Left colon (tissue), 2 donors: ENCODE data around the gene CCDC126. TPM values are rescaled to one million over a fixed set of nuclear protein-coding genes. Genes with fewer than 3 reads are reported as not detected.

Experiments
- ATAC-seq: fragments of 200-7000 bp; cut with Tn5 transposase; one replicate; pipeline ENCODE4 v1.9.1; 2020; ENCODE audit warnings: mild to moderate bottlenecking, moderate library complexity
- DNase-seq, 2 donors: peaks; one replicate each; pipeline ENCODE4 v3.0.0-alpha.2; 2020
- intact Hi-C, 2 donors: fragments of 100-400 bp; cut with DNase I in 1 of 2; cut with micrococcal nuclease in 1 of 2; formaldehyde crosslinking; loops; one replicate each; pipeline versions ENCODE4 v1.11.2 to v1.14.0; 2022; cut with DNase I, micrococcal nuclease
- total RNA-seq, 2 donors: library from RNA; stranded (reverse); fragmentation: NEBNext Ultra II Directional; extraction: Animal tissue kit (Norgen Biotek cat#: 25700); gene quantifications; one replicate each; pipeline ENCODE4 v1.2.1, GENCODE V29; 2021
- donor health status: DM: no; HTN: no; CAD: no.
- donor health status: DM: yes; HTN: yes; CAD: no.

The CCDC126 gene
- total RNA-seq, 2 donors from 2014 or later, result 7.8 to 12.2 TPM

GRCh38 chr7:23685731-23686130 is 88.5 kb downstream of the CCDC126 start:
- no peak for DNase-seq
- intact Hi-C loops, result no loop called here
- peak; percentile 76 for ATAC-seq

- intact Hi-C loops, result no loop called here
- no peak for ATAC-seq
- DNase-seq, result no peak
Observed at GRCh38 chr7:23687011-23687410, 89.8 kb downstream of the CCDC126 start.

GRCh38 chr7:23689165-23689564 is 92.0 kb downstream of the CCDC126 start:
- intact Hi-C loops, result no loop called here
- DNase-seq (no peak), ATAC-seq (no peak)

GRCh38 chr7:23691320-23691719 is 94.1 kb downstream of the CCDC126 start:
- intact Hi-C loops, result no loop called here
- ATAC-seq (no peak), DNase-seq (no peak)

- ATAC-seq (no peak), DNase-seq (no peak)
- intact Hi-C loops, result no loop called here
Observed at GRCh38 chr7:23693224-23693623, 96.0 kb downstream of the CCDC126 start.

Other genes with a start within 250 kb of the CCDC126 start
- under 1 TPM in 1 of 2 donors, not detected in 1; 0.53 TPM for gene IGF2BP3, start 126.9 kb upstream of the CCDC126 start, total RNA-seq
- gene TRA2A, start 65.4 kb upstream of the CCDC126 start, total RNA-seq, result 10 to 100 TPM; 60.6 to 63.9 TPM
- 10 to 100 TPM; 11.4 to 13.5 TPM for gene FAM221A, start 82.8 kb downstream of the CCDC126 start, total RNA-seq
- 1 to 10 TPM in 1 of 2 donors, under 1 TPM in 1; 0.64 to 1.1 TPM for gene STK31, start 112.8 kb downstream of the CCDC126 start, total RNA-seq